Neural crest cell (in vitro differentiated cells): ENCODE results near the gene IFITM1. TPM values are rescaled to one million over a fixed set of nuclear protein-coding genes. Genes with fewer than 3 reads are reported as not detected.
A peak's percentile ranks its signal among the peaks of the same experiment; 100 is the strongest.
"Not testable (repeated sequence)": the region's sequence is repeated elsewhere in the genome, so short reads cannot be mapped to it uniquely, and the experiment has no call there.

Source experiments
- DNase-seq: peaks from one replicate; pipeline ENCODE4 v3.0.0; 2021; ENCODE audit warnings: low read depth, mixed read lengths, low spot score
- H3K27ac Mint-ChIP-seq: one replicate; pipeline ENCODE4 v1.8.0; 2021; ENCODE audit warnings: mild to moderate bottlenecking, mixed read lengths; ENCODE audit not compliant: unreplicated experiment
- H3K27me3 Mint-ChIP-seq: 2 replicates; pipeline ENCODE4 v1.8.0; 2021; ENCODE audit warnings: low read depth, mild to moderate bottlenecking, mixed read lengths
- H3K36me3 Mint-ChIP-seq: 2 replicates; pipeline ENCODE4 v1.8.0; 2021; ENCODE audit warnings: low read depth, mild to moderate bottlenecking, mixed read lengths
- H3K4me1 Mint-ChIP-seq: 2 replicates; pipeline ENCODE4 v1.8.0; 2021; ENCODE audit warnings: mixed read lengths
- H3K4me3 Mint-ChIP-seq: one replicate; pipeline ENCODE4 v1.8.0; 2021; ENCODE audit warnings: mild to moderate bottlenecking, mixed read lengths
- H3K9me3 Mint-ChIP-seq: 2 replicates; pipeline ENCODE4 v1.8.0; 2021; ENCODE audit warnings: mixed read lengths
- CTCF ChIP-seq: fragments of 200-600 bp; sonication (generic); conservative IDR thresholded peaks from 2 replicates; pipeline ENCODE4 v1.5.0; 2021; ENCODE audit warnings: antibody characterized with exemption, mild to moderate bottlenecking
- total RNA-seq: library from RNA; stranded (reverse); gene quantifications from 2 replicates; pipeline ENCODE4 v1.2.1, GENCODE V29; 2021

The IFITM1 gene
- total RNA-seq, 1 donor from 2014 or later, result 2.0 TPM

GRCh38 chr11:362642-363442 is 49.0 kb downstream of the IFITM1 start:
- DNase-seq, result no peak
- Mint-ChIP-seq H3K27ac (no peak overlapping the region), H3K36me3 (peaks cover 4% of the 10 kb centered on the region), H3K4me3 (no peak overlapping the region), H3K27me3 (peaks cover 14% of the 10 kb centered on the region), H3K9me3 (peaks cover 8% of the 10 kb centered on the region), H3K4me1 (peaks cover 7% of the 10 kb centered on the region)
- TF ChIP-seq CTCF, result no peak

GRCh38 chr11:363443-363805 is 49.6 kb downstream of the IFITM1 start:
- H3K27me3 Mint-ChIP-seq, result peaks cover 16% of the 10 kb centered on the region
- H3K4me3 Mint-ChIP-seq, H3K27ac Mint-ChIP-seq, H3K36me3 Mint-ChIP-seq, H3K9me3 Mint-ChIP-seq, DNase-seq: not testable (repeated sequence)
- H3K4me1 Mint-ChIP-seq, result peaks cover 13% of the 10 kb centered on the region

GRCh38 chr11:363948-364761 is 50.3 kb downstream of the IFITM1 start:
- Mint-ChIP-seq H3K27me3 (peaks cover 12% of the 10 kb centered on the region), H3K4me3 (no peak overlapping the region), H3K27ac (no peak overlapping the region), H3K9me3 (peaks cover 8% of the 10 kb centered on the region), H3K4me1 (peaks cover 16% of the 10 kb centered on the region), H3K36me3 (peaks cover 4% of the 10 kb centered on the region)
- DNase-seq, result no peak
- TF ChIP-seq CTCF, result peak; percentile 46

Other genes with a start within 250 kb of the IFITM1 start
- not detected in 2 replicates for gene SCGB1C1, start 121.0 kb upstream of the IFITM1 start, total RNA-seq
- 41.3 and 44.3 TPM in 2 replicates for gene BET1L, start 106.6 kb upstream of the IFITM1 start, total RNA-seq
- gene RIC8A, start 106.3 kb upstream of the IFITM1 start, total RNA-seq, result 115 and 122 TPM in 2 replicates
- gene SIRT3, start 77.7 kb upstream of the IFITM1 start, total RNA-seq, result 23.3 and 24.0 TPM in 2 replicates
- 136 and 146 TPM in 2 replicates for gene PSMD13, start 77.1 kb upstream of the IFITM1 start, total RNA-seq
- not detected in 2 replicates for gene NLRP6, start 35.6 kb upstream of the IFITM1 start, total RNA-seq
- gene PGGHG, start 24.9 kb upstream of the IFITM1 start, total RNA-seq, result 23.2 and 25.1 TPM in 2 replicates
- not detected in 2 replicates for gene IFITM5, start 14.5 kb upstream of the IFITM1 start, total RNA-seq
- 55.0 and 67.2 TPM in 2 replicates for gene IFITM2, start 6.2 kb upstream of the IFITM1 start, total RNA-seq
- 156 and 165 TPM in 2 replicates for gene IFITM3, start 6.8 kb downstream of the IFITM1 start, total RNA-seq
- 179 and 201 TPM in 2 replicates for gene B4GALNT4, start 55.5 kb downstream of the IFITM1 start, total RNA-seq
- 0.42 and 1.7 TPM in 2 replicates for gene PKP3, start 80.2 kb downstream of the IFITM1 start, total RNA-seq
- gene SIGIRR, start 101.0 kb downstream of the IFITM1 start, total RNA-seq, result 14.5 and 15.9 TPM in 2 replicates
- not detected in 2 replicates for gene ANO9, start 128.0 kb downstream of the IFITM1 start, total RNA-seq
- 51.2 and 52.4 TPM in 2 replicates for gene PTDSS2, start 136.2 kb downstream of the IFITM1 start, total RNA-seq
- gene RNH1, start 193.2 kb downstream of the IFITM1 start, total RNA-seq, result 69.2 and 71.1 TPM in 2 replicates
- gene HRAS, start 221.5 kb downstream of the IFITM1 start, total RNA-seq, result 90.6 and 93.5 TPM in 2 replicates
- gene LRRC56, start 223.5 kb downstream of the IFITM1 start, total RNA-seq, result 2.1 and 2.4 TPM in 2 replicates
- gene LMNTD2, start 246.7 kb downstream of the IFITM1 start, total RNA-seq, result 1.8 and 2.2 TPM in 2 replicates
- gene RASSF7, start 246.9 kb downstream of the IFITM1 start, total RNA-seq, result 7.3 and 7.4 TPM in 2 replicates